H1 (cell line): ENCODE measurements around the gene PPP4R4. TPM values are rescaled to one million over a fixed set of nuclear protein-coding genes. Genes with fewer than 3 reads are reported as not detected.

ENCODE experiments used
- CTCF ChIA-PET: fragments of 300-600 bp; sonication (Branson Sonifier 250); formaldehyde crosslinking; loops from one replicate; lab custom pipeline; 2021; ENCODE audit not compliant: partially characterized antibody; lab: Charles Lee
- POLR2A ChIA-PET: fragments of 300-600 bp; sonication (Branson Sonifier 250); formaldehyde crosslinking; loops from one replicate; lab custom pipeline; 2021; ENCODE audit warnings: inconsistent platforms; ENCODE audit not compliant: partially characterized antibody; lab: Charles Lee
- DNase-seq, 2 experiments: peaks; one replicate each; pipeline versions ENCODE4 v3.0.0 to v3.0.0-alpha.2; 2010 to 2022; ENCODE audit warnings: low spot score in 2 of 2, low read depth in 1 of 2, mixed read lengths in 1 of 2
- FAIRE-seq: peaks from 2 replicates; lab custom pipeline; 2011; peaks lifted over from hg19 to GRCh38; lab: Jason Lieb, UNC
- H2AFZ ChIP-seq: 2 replicates; pipeline ENCODE4 v1.8.1; 2012; ENCODE audit warnings: low read length, inconsistent platforms
- H2AK5ac ChIP-seq: 2 replicates; pipeline ENCODE4 v1.6.1; 2013; ENCODE audit warnings: low read depth, low read length
- H2BK120ac ChIP-seq: replicated peaks from 2 replicates; pipeline ENCODE3; 2013; ENCODE audit warnings: low read depth, low read length, inconsistent platforms
- H2BK12ac ChIP-seq: 2 replicates; pipeline ENCODE4 v1.6.1; 2013; ENCODE audit warnings: low read depth, low read length
- H2BK15ac ChIP-seq: 2 replicates; pipeline ENCODE4 v1.6.1; 2013; ENCODE audit warnings: low read length
- H2BK20ac ChIP-seq: 2 replicates; pipeline ENCODE4 v1.6.1; 2013; ENCODE audit warnings: low read length
- H2BK5ac ChIP-seq: 2 replicates; pipeline ENCODE4 v1.6.1; 2013; ENCODE audit warnings: low read depth, low read length
- H3K14ac ChIP-seq: 2 replicates; pipeline ENCODE4 v1.6.1; 2013; ENCODE audit warnings: inconsistent platforms; ENCODE audit not compliant: insufficient read length
- H3K18ac ChIP-seq: 2 replicates; pipeline ENCODE4 v1.6.1; 2013; ENCODE audit warnings: low read length; ENCODE audit errors: extremely low read depth
- H3K23ac ChIP-seq: 2 replicates; pipeline ENCODE4 v1.6.1; 2013; ENCODE audit warnings: inconsistent platforms; ENCODE audit not compliant: insufficient read length
- H3K23me2 ChIP-seq: 2 replicates; pipeline ENCODE4 v1.6.1; 2013; ENCODE audit warnings: low read depth, low read length
- H3K27ac ChIP-seq: 2 replicates; pipeline ENCODE4 v1.6.1; 2011; ENCODE audit warnings: low read depth, low read length, inconsistent platforms
- H3K27me3 ChIP-seq, 4 experiments: replicated peaks in 1 of 4; 1 replicate in 1 of 4; 2 replicates in 3 of 4; pipeline versions ENCODE4 v1.6.1 to v1.8.1; 2011 to 2013; ENCODE audit warnings: low read length in 3 of 4, mild to moderate bottlenecking in 3 of 4, inconsistent platforms in 2 of 4, mixed read lengths in 2 of 4, moderate library complexity in 1 of 4; ENCODE audit not compliant: control insufficient read depth in 3 of 4, insufficient read depth in 3 of 4; ENCODE audit errors: extremely low read depth in 1 of 4
- H3K36me3 ChIP-seq, 4 experiments: 2 replicates each; pipeline versions ENCODE4 v1.6.1 to v1.8.1; 2011 to 2013; ENCODE audit warnings: mild to moderate bottlenecking in 4 of 4, low read length in 3 of 4, moderate library complexity in 2 of 4, control low read depth in 1 of 4, inconsistent platforms in 1 of 4; ENCODE audit not compliant: insufficient read depth in 4 of 4, control insufficient read depth in 2 of 4
- H3K4ac ChIP-seq: replicated peaks from 2 replicates; pipeline ENCODE3; 2013; ENCODE audit warnings: low read length, low read depth, mixed read lengths, inconsistent platforms; ENCODE audit not compliant: insufficient read length
- H3K4me1 ChIP-seq, 4 experiments: replicated peaks in 1 of 4; 1 replicate in 1 of 4; 2 replicates in 3 of 4; pipeline versions ENCODE4 v1.6.1 to v1.8.1; 2011 to 2013; ENCODE audit warnings: low read length in 3 of 4, inconsistent platforms in 2 of 4, mixed read lengths in 1 of 4; ENCODE audit not compliant: insufficient read depth in 4 of 4, control insufficient read depth in 3 of 4
- H3K4me2 ChIP-seq, 2 experiments: 2 replicates each; pipeline versions ENCODE4 v1.6.1 to v1.8.1; 2011 to 2013; ENCODE audit warnings: low read depth in 2 of 2, low read length in 2 of 2, control low read depth in 1 of 2, inconsistent platforms in 1 of 2, mild to moderate bottlenecking in 1 of 2; ENCODE audit not compliant: insufficient read depth in 1 of 2
- H3K4me3 ChIP-seq, 4 experiments: fragments of 200-600, 300-600 bp in 1 of 4; sonication (generic), shearing (Covaris generic), sonication (Bioruptor Twin) in 1 of 4; 2 replicates each; pipeline versions ENCODE4 v1.5.1 to v1.8.1; 2011 to 2016; ENCODE audit warnings: low read length in 4 of 4, low read depth in 3 of 4, control low read depth in 2 of 4, inconsistent platforms in 2 of 4, mild to moderate bottlenecking in 2 of 4, mixed read lengths in 1 of 4, moderate library complexity in 1 of 4; ENCODE audit not compliant: insufficient read depth in 2 of 4; ENCODE audit errors: extremely low read depth in 1 of 4
- H3K56ac ChIP-seq: replicated peaks from 2 replicates; pipeline ENCODE3; 2013; ENCODE audit warnings: low read depth, mild to moderate bottlenecking, mixed read lengths, low read length, inconsistent platforms; ENCODE audit not compliant: insufficient read length
- H3K79me1 ChIP-seq: 2 replicates; pipeline ENCODE4 v1.6.1; 2013; ENCODE audit warnings: low read depth, low read length, control low read depth
- H3K79me2 ChIP-seq, 2 experiments: 2 replicates each; pipeline versions ENCODE4 v1.6.1 to v1.8.1; 2012 to 2013; ENCODE audit warnings: low read length in 2 of 2, mild to moderate bottlenecking in 2 of 2, inconsistent platforms in 1 of 2; ENCODE audit not compliant: insufficient read depth in 2 of 2, control insufficient read depth in 1 of 2
- H3K9ac ChIP-seq, 4 experiments: replicated peaks in 1 of 4; 1 replicate in 1 of 4; 2 replicates in 3 of 4; pipeline versions ENCODE4 v1.6.1 to v1.8.1; 2011 to 2013; ENCODE audit warnings: low read depth in 3 of 4, low read length in 3 of 4, control low read depth in 2 of 4, mild to moderate bottlenecking in 2 of 4, moderate library complexity in 2 of 4, inconsistent platforms in 1 of 4; ENCODE audit errors: extremely low read depth in 1 of 4
- H3K9me3 ChIP-seq, 2 experiments: 2 replicates each; pipeline versions ENCODE4 v1.6.1 to v1.8.1; 2012 to 2013; ENCODE audit warnings: mild to moderate bottlenecking in 2 of 2, moderate library complexity in 2 of 2, control low read depth in 1 of 2, inconsistent platforms in 1 of 2, low read depth in 1 of 2, low read length in 1 of 2, mixed read lengths in 1 of 2; ENCODE audit not compliant: insufficient read depth in 2 of 2
- H4K20me1 ChIP-seq, 2 experiments: replicated peaks in 1 of 2; 2 replicates each; pipeline versions ENCODE3 to v1.8.1; 2011 to 2013; ENCODE audit warnings: inconsistent platforms in 2 of 2, low read length in 2 of 2, mild to moderate bottlenecking in 1 of 2; ENCODE audit not compliant: insufficient read depth in 2 of 2, control insufficient read depth in 1 of 2
- H4K5ac ChIP-seq: 2 replicates; pipeline ENCODE4 v1.6.1; 2013; ENCODE audit warnings: low read length, low read depth, mixed read lengths, inconsistent platforms; ENCODE audit not compliant: insufficient read length
- H4K8ac ChIP-seq: 2 replicates; pipeline ENCODE4 v1.8.0; 2013; ENCODE audit warnings: mild to moderate bottlenecking, moderate library complexity, low read length, inconsistent platforms; ENCODE audit not compliant: insufficient read depth; ENCODE audit errors: extremely low read depth
- H4K91ac ChIP-seq: replicated peaks from 2 replicates; pipeline ENCODE3; 2013; ENCODE audit warnings: low read length, mixed read lengths, inconsistent platforms; ENCODE audit not compliant: insufficient read length
- ASH2L ChIP-seq: fragments of 200-600, 300-600 bp; sonication (generic); IDR thresholded peaks from one replicate; pipeline ENCODE4 v1.7.1; 2017; ENCODE audit warnings: low read length
- CREB1 ChIP-seq: IDR thresholded peaks from 2 replicates; pipeline ENCODE4 v1.6.1; 2012; ENCODE audit warnings: inconsistent platforms
- FOSL1 ChIP-seq: IDR thresholded peaks from 2 replicates; pipeline ENCODE4 v1.6.1; 2011; ENCODE audit warnings: mild to moderate bottlenecking, low read depth, low read length, moderate library complexity; ENCODE audit not compliant: insufficient read depth
- HDAC6 ChIP-seq: IDR thresholded peaks from one replicate; pipeline ENCODE4 v1.7.1; 2012; ENCODE audit warnings: low read depth, mild to moderate bottlenecking, inconsistent platforms, low read length, moderate library complexity
- JUN ChIP-seq: IDR thresholded peaks from 2 replicates; pipeline ENCODE4 v1.6.1; 2011; ENCODE audit warnings: low read depth, mild to moderate bottlenecking, improper control_type of control experiment, low read length
- KDM1A ChIP-seq: fragments of 200-600, 300-600 bp; sonication (generic); IDR thresholded peaks from 2 replicates; pipeline ENCODE4 v1.7.1; 2016; ENCODE audit warnings: mild to moderate bottlenecking, low read length, borderline replicate concordance
- PHF8 ChIP-seq: fragments of 200-600 bp; sonication (generic); conservative IDR thresholded peaks from 2 replicates; pipeline ENCODE4 v1.7.1; 2012; ENCODE audit warnings: low read depth, mild to moderate bottlenecking, inconsistent platforms, low read length, moderate library complexity
- POLR2AphosphoS5 ChIP-seq: IDR thresholded peaks from 2 replicates; pipeline ENCODE4 v1.6.1; 2011; ENCODE audit warnings: low read depth, low read length
- RNF2 ChIP-seq: fragments of 200-900, 300-1000 bp; sonication (generic); IDR thresholded peaks from 2 replicates; pipeline ENCODE4 v1.7.1; 2016; ENCODE audit warnings: borderline replicate concordance, low read depth, mild to moderate bottlenecking, antibody characterized with exemption, low read length; ENCODE audit not compliant: poor library complexity, severe bottlenecking; ENCODE audit errors: missing control alignments
- SP1 ChIP-seq: IDR thresholded peaks from 2 replicates; pipeline ENCODE4 v1.6.1; 2011; ENCODE audit warnings: low read depth, low read length
- TAF1 ChIP-seq: IDR thresholded peaks from 2 replicates; pipeline ENCODE4 v1.6.1; 2011; ENCODE audit warnings: mild to moderate bottlenecking, low read depth, low read length
- TBP ChIP-seq: IDR thresholded peaks from 2 replicates; pipeline ENCODE4 v1.6.1; 2011; ENCODE audit warnings: low read depth, low read length, improper control_type of control experiment
- ZNF274 ChIP-seq: IDR thresholded peaks from 2 replicates; pipeline ENCODE4 v1.7.0; 2012; ENCODE audit warnings: low read length, borderline replicate concordance; ENCODE audit errors: extremely low read depth
- whole genome bisulfite sequencing, 2 experiments: shearing (Covaris generic) in 1 of 2; methylation state at CpG; one replicate each; pipeline versions ENCODE4 v1.1.6 to v1.1.7; 2013 to 2015; ENCODE audit warnings: low lambda C conversion rate in 2 of 2, mixed read lengths in 2 of 2, inconsistent platforms in 1 of 2, low coverage in 1 of 2, missing lambda C conversion rate in 1 of 2; ENCODE audit not compliant: insufficient replicate concordance in 2 of 2, insufficient coverage in 1 of 2, insufficient read length in 1 of 2; ENCODE audit errors: extremely low coverage in 1 of 2, missing lambda C conversion rate in 1 of 2; 5-methylcytosine and 5-hydroxymethylcytosine counted together
- polyA plus RNA-seq, 7 experiments: library from polyadenylated mRNA; depleted of rRNA in 3 of 7; stranded (reverse) in 5 of 7; unstranded in 2 of 7; fragments of >200 nt in 5 of 7; fragments of 200-250 nt in 2 of 7; gene quantifications; 1 replicate in 5 of 7; 2 replicates in 1 of 7; 4 replicates in 1 of 7; pipeline versions ENCODE4 v1.2.1 to v1.2.3, GENCODE V29; 2011 to 2013; ENCODE audit warnings: missing spikeins in 2 of 7, mixed read lengths in 2 of 7
- total RNA-seq: library from RNA; stranded (reverse); fragmentation: NEBNext Ultra II Directional; extraction: Animal tissue kit (Norgen Biotek cat#: 25700); gene quantifications from 2 replicates; pipeline ENCODE4 v1.2.1, GENCODE V29; 2021

The PPP4R4 gene
- total and polyA plus RNA-seq, 2 of the 8 experiments (the other 6 are each of a cell fraction or from before 2014, with no cell fraction given), result 3.3 to 9.6 TPM

GRCh38 chr14:94128216-94128839 lies 45.8 kb upstream of the PPP4R4 start:
- no peak overlapping the region for H4K5ac ChIP-seq
- H3K4ac ChIP-seq, result no peak overlapping the region
- no peak overlapping the region for H2BK120ac ChIP-seq
- no peaks in the 10 kb centered on the region for H3K79me1 ChIP-seq
- ChIA-PET CTCF (interaction anchor here (0.6 to 5.3 kb wide), 26 partner anchors 8 to 236 kb away, joined by 3 to 55 read pairs (median 4); partner anchors contain the start of genes IFI27 and OTUB2), POLR2A (interaction anchor here (0.7 to 2.7 kb wide), 7 partner anchors 11 to 51 kb away, joined by 3 to 11 read pairs (median 4); no protein-coding TSS in a partner anchor)
- no peak overlapping the region for H3K18ac ChIP-seq
- no peak overlapping the region for H2BK5ac ChIP-seq
- no peak overlapping the region for H3K14ac ChIP-seq
- no peaks in the 10 kb centered on the region; a peak in 2 of 7 replicates for H3K27me3 ChIP-seq
- no peaks in the 10 kb centered on the region for H3K79me2 ChIP-seq
- H2AFZ ChIP-seq, result no peak overlapping the region
- H3K9me3 ChIP-seq, result no peaks in the 10 kb centered on the region
- peaks cover 9% of the 10 kb centered on the region; the same call in 1 of the 2 replicates for H3K23me2 ChIP-seq
- H3K9ac ChIP-seq, result no peak overlapping the region
- WGBS, 2 experiments, result 85% methylated on average over 14 of the region's 14 CpGs; no CpG with 5 or more reads in 1 of the 2 experiments
- no peak overlapping the region for H3K27ac ChIP-seq
- H3K36me3 ChIP-seq, result no peaks in the 10 kb centered on the region
- peaks cover 0 to 4% (median 2%) of the 10 kb centered on the region in 4 experiments; a peak in 3 of 7 replicates for H3K4me1 ChIP-seq
- no peak overlapping the region for H2AK5ac ChIP-seq
- peak in 1 of 2 experiments; percentile 44 for DNase-seq
- H2BK12ac ChIP-seq, result peak overlapping the region; percentile 31; the same call in 1 of the 2 replicates
- no peak overlapping the region for H3K56ac ChIP-seq
- H2BK20ac ChIP-seq, result no peak overlapping the region
- peak overlapping the region in 3 of 4 experiments; percentile 54 to 65 (median 60); a peak in 3 of 8 replicates for H3K4me3 ChIP-seq
- no peak overlapping the region for H4K91ac ChIP-seq
- no peak for FAIRE-seq
- no peak overlapping the region for H3K23ac ChIP-seq
- 0 out of 2 replicates have a peak overlapping the region, but pooled peaks have one; percentile 61 for H2BK15ac ChIP-seq
- H3K4me2 ChIP-seq, result peak overlapping the region; percentile 77 to 88
- H4K8ac ChIP-seq, result no peak overlapping the region
- H4K20me1 ChIP-seq, result no peaks in the 10 kb centered on the region
- TF ChIP-seq ASH2L (no peak), FOSL1 (no peak), POLR2AphosphoS5 (no peak), PHF8 (no peak), KDM1A (no peak), SP1 (no peak), RNF2 (no peak), JUN (no peak), TBP (no peak), ZNF274 (no peak), CREB1 (no peak), HDAC6 (no peak), TAF1 (no peak)
